Measurements from ENCODE around the gene KIRREL1.
A peak's percentile ranks its signal among the peaks of the same experiment; 100 is the strongest.
"Not testable (repeated sequence)": the region's sequence is repeated elsewhere in the genome, so short reads cannot be mapped to it uniquely, and the experiment has no call there.

KIRREL1 gene

DNA sequence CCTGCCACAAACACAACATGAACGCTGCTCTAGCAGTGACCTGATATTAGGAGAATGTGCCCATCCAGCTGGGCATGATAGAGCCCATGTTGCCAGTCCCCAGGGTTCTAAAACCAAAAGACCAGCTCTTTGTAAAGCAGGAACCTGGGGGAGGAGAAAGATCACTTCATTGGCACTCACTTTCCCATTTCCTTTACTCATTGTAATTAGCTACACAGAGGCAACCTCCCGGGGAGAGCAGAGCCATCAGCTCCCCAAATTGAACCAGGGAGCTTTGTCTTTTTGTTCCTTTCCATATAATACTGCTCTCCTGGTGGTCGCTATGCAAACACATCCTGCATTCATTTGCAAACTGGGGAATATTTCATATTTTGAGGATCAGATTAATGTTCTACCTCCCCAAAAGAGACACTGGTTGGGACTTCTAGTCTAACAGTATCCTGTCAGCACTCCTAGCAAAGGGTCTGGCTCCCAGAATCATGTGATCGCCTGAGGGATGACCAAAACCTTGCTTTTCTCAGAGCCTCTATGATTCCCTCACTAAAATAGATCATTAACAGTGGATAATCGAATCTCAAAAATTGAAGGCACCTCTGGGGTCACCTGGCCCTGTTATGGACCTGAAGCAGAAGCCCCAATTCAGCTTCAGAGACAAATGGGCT, 110.5 kb downstream of the KIRREL1 start:
- DNase-seq (ENCODE audit: low read depth in 2 of 3, low spot score in 1 of 3): no peak

DNA sequence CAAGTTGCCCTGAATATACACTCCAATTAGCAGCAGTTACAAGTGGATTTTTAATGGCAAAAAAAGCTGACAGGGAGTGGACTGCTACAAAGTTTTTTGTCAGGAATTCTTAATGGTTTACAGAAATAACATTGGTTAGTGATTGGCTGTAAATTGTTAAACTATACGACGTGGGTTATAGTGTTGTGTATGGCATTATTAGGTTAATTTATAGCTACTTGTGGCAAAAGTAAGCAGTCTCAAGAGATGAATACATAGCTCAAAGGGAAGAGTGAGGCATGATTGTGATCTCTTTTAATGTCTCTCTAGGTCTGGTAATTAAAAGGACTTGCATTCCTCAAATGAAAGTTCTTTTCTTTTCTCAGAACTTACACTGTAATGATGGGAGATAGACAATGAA, 111.4 kb downstream of the KIRREL1 start:
- no peak for DNase-seq (ENCODE audit: low read depth in 2 of 3, low spot score in 1 of 3)

DNA sequence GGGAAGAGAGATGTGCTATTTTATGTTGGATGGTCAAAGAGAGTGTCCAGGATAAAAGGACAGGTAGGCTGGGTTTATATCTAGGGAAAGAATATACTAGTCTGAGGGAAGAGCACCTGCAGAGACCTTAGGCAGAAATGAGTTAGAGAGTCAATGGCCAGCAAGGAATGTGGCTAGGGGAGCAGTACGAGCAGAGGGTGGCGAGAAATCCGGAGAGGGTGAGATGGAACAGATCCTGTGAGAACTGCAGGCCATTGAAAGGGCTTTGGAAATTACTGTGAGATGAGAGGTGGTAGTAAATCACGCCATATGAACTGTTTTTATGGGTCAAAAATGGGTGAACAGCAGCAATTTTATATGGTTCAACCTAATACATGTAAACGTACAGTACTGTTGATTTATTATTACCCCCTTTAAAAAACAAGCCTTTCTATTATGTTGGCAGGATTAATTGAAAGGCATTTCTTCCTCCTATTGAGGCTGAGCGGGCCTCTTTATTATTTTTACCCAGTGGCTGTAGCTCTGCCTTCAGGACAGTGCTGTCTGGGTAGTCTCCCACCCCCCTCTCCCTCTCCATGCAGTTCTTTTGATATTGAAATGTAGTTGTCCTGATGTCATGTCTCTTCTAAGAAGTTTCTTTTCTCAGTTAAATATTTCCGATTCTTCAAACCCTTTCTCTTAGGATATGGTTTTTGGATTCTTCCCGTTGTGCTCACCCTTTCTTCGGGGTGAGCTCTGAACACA, 112.1 kb downstream of the KIRREL1 start:
- DNase-seq (ENCODE audit: low read depth in 2 of 3, low spot score in 1 of 3): no peak

DNA sequence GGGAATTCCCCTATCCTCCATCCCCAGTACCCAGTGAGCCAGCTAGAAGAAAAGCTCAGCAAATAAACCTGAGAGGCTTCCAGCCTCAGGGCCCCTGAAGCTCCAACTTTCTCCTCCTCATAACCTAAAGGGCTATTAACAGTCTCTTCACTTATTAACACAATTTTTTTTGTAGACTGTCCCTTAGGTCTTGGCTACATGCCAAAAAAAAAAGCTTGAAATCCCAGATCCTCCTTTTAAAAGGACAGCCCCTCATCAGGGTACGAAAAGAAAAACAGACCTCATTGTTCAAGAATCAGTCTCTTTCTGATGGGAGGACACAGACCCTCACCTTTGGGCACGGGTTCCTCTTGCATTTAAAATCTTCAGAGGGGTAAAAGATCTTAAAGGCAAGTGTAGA, 114.5 kb downstream of the KIRREL1 start:
- DNase-seq (ENCODE audit: low read depth in 2 of 3, low spot score in 1 of 3): no peak

DNA sequence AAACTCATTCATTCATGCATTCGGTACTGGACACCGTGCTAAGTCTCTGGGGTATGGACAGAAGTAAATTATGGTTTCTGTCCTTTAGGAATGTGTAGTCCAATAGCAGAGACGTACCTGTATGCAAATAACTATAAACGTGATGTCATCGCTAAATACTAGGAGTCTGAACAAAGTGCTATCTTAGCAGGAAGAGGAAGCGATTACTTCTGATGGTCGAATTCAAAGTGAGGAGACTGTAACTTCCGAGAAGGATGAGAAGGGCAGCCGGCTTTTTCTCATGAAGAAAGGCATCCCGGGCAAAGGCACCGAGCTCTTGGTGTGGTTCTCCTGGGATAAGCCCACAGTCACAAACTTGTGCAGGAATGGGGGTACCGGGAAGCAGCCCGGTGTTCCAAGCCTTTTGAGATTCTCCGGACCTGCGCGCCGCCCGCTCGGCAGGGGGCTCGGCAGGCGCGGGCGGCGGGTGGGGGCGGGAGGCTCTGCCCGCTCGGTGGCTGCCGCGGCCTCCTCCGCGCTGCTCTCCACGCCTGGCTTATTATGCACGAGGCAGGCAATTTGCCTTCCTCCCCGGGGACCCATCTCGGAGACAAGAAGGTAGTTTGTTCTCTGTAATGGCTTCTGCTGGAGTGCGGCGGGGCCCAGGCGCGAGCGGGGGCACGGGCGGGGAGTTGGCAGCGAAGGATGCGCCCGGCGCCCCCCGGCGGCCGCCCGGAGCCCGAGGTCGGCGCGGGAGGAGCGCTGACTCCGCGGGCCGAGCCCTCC, 119.7 kb downstream of the KIRREL1 start:
- peak in 2 of 3 donors; percentile 9 to 19 for DNase-seq (ENCODE audit: low read depth in 2 of 3, low spot score in 1 of 3)

DNA sequence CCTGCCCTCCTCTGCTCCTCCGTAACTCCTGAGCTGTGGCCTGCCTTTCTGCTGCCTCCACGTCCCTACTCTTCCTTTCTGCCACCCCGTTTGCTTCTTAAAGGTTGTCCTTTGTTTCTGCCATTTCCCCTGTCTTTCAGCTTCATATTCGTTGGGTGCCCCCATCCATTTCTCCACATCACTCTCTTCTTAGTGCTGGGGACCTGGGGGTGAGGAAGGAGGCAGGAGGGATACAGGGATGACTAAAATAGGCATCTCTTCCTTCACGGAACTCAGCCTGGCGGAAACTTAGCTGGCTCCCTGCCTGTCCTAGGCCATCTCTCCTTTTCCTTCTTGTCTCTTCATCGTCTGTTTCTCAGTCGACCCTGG, 120.3 kb downstream of the KIRREL1 start:
- no peak for DNase-seq (ENCODE audit: low read depth in 2 of 3, low spot score in 1 of 3)

DNA sequence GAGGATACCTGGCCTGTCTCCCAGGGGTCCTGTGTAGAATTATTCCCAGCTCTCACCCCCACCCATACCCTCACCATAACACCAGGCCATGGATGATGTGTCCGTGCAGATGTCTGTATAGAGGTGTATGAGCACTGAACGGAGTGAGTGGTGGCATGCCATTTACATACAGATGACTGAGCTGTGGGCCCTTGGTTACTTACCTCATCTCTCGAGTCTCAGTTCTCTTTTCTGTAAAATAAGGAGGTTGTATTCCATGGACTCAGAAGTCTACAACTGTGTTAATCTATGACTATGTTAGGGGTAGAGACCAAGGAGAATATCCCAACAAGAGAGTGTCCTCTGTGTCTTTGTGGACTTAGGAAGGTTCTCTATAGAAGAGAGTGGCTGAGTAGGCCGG, 121.7 kb downstream of the KIRREL1 start:
- DNase-seq (ENCODE audit: low read depth in 2 of 3, low spot score in 1 of 3): no peak

DNA sequence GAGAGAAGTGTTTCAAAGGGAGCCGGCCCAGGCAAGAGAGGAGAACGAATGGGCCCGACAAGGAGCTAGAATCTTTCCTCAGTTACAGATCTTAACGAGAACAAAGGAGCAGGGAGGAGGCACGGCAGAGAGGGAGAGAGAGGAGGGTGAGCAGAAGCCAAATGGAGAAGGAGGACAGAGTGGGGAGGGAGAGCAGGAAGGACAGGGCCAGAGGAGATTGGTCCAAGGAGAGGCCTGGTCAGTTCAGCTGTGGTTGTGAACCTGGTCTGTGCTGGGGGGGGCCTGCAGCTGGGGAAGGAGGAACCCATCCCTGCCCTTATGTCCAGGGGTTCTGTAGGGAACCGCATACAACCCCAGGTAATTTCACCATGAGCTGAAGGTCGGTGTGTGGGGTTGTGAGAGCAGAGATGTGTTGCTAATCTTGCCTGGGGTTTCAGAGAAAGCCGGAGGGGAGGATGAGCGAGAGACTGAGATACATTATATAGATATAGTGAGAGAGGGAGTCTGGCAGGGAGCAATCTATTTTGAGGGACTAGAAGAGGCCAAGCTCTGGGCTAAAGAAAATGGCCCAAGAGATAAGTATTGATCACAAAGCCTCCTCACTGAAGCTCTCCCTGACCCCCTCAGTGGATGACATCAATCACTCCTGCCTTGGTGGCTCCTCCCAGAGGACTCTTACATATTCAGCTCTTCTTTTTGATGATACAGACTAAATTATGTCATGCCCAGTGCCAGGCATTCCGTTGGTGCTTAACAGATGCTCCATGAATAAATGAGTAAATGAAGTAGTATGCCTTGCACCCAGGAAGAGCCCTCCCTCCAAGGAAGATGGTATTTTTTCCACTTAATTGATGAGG, 123.1 kb downstream of the KIRREL1 start:
- DNase-seq (ENCODE audit: low read depth in 2 of 3, low spot score in 1 of 3): no peak

DNA sequence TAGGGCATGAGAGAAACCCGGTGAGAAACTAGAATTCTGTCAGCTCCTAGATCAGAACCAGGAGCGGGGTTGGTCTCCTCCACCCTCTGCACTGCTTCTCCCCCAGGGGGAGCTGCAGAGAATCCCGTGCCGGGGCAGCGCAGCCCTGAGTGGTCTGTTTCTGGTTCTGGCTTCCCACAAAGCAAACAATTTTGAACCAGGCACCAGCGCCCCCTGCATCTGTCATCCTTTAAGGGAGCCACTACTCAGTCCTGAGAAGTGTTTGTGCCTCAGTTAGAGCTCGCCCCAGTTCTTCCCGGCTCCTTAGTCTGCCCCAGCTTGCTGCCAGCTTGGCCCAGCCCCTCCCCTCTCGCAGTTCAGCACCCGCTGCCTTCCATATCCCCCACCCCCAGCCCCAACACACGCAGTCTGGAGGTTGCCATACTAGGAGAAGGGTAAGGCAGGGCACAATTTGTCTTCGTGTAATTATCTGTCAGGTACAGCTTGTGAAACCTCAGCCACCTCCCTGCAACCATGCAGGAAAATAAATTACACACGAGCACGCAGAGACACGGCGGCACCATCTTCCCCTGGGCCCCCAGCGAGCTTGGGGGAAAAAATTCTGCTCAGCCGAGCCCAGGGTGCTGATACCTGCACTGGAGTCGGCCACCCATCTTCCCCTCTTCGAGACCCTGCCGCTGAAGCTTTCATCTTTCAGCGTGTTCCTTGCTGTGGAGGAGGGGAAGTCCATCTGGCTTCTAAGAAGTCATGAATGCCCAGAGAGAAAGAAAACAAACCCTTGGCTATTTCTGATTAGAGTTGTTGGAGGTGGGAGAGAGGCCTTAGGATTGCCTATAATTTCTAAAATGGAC, 124.6 kb downstream of the KIRREL1 start:
- DNase-seq (ENCODE audit: low read depth in 2 of 3, low spot score in 1 of 3): no peak

DNA sequence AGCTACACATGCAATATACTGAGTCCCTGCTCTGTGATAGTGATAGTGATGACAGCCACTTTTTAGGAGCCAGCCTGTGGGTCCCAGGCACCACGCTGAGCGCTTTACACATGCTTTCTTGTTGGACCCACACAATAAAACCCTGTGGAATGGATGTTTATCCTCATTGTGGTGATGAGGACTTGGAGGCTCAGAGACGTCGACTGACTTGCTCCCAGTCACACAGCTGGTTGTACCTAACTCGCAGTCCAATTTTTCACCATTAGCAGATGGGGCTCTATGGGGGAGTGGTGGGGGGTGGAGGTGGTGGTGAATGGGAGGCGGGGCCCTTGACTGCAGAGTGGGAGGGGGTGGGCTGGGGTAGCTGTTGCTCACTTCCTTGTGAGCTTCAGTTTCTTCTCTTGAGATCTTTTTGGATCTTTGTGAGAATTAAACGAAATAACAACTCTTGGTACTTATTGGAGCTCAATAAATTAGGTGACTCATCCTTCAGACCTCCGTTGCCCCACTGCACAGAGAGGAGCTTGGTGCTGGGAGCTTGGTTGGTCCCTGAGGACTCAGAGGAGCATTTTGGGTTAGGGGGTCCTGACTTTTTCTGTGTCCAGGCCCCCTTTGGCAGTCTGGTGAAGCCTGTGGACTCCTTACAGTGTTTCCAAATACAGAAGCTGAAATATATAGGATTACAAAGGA, 125.4 kb downstream of the KIRREL1 start:
- DNase-seq (ENCODE audit: low read depth in 2 of 3, low spot score in 1 of 3): no peak

DNA sequence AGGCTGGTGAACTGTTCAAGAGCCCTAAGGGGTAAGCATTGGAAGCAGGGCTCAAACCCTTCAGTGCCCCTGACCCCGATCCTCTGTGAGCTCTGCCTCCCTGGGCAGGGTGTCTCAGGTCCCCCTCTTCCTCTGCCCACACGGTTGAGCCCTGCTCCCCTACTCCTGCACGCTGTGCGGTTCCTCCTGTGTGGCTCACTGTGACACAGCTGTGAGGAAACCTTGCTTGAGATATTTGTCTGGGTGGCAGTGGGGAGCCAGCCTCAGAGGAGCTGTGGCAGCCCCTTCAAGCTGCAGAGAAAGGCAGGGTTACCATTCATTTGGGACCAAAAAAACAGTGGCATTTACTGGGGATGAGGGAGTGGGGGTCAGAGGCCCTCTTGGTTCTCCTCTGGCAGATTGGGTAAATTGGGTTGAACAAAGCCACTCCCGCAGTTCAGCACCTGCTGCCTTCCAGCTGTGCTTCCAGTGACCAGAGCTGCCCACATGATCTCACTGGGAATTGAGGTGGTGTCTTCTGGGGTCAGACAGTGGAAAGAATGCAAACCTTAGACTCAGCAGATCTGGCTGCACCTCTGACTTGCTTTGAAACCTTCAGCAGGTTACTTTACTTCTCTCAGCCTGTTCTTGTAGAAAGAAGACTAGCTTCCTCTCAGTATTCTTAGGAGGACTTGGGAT, 126.7 kb downstream of the KIRREL1 start:
- DNase-seq (ENCODE audit: low read depth in 2 of 3, low spot score in 1 of 3): no peak

DNA sequence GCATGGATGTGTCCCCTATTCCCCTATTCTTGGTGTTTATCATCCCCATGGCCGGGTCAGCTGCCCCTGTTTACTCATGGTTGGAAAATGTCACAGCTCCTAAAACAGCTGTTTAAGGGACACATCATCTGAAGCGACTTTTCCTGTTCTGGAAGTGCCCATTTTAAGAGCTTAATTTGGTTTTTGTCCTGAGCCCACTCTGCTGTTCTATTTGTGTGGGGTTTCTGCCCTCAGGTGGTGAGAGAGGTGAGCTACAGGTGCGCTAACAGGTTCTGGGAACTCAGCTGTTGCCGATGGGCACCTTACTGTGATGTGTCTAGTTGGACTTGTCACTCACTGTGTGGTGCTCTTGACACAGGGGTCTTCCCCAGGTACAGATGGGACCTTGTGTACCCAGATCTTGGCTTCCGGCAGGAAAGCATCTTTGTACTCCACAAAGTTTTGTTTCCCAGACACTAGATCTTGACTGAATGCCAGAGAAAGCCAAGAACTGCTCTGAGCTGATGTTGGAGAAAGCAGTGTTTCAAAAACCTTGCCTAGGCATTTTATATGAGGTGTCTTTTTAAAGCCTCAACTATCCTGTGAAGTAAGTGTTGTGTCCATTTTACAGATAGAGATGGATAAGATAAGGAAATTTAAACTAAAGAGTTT, 128.3 kb downstream of the KIRREL1 start:
- DNase-seq (ENCODE audit: low read depth in 2 of 3, low spot score in 1 of 3): peak in 1 of 3 donors; percentile 18

DNA sequence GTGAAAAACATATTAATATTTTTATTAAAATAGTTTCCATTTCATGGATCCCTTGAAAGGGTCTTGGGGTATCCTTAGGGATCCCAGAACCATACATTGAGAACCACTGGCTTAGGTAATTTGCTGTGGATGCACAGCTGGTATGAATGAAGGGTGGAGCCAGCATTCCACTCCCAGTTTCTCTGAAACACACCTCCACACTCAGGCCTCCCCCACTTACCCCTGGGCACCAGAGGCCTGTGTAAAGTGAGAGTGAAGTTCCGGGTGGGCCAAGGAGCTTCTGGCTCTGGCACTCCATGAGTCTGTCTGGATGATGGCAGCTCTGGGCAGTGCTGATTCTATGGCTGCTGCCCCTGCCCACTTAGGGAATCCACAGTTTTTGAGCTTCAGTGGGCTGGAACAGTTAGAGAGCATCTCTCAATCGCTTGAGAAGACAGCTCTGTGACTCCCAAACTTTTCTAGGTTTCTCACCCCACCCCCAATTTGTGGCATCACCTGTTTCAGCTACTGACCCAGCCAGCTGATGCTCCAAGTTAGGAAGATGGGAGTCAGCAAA, 129.5 kb downstream of the KIRREL1 start:
- DNase-seq (ENCODE audit: low read depth in 2 of 3, low spot score in 1 of 3): no peak

DNA sequence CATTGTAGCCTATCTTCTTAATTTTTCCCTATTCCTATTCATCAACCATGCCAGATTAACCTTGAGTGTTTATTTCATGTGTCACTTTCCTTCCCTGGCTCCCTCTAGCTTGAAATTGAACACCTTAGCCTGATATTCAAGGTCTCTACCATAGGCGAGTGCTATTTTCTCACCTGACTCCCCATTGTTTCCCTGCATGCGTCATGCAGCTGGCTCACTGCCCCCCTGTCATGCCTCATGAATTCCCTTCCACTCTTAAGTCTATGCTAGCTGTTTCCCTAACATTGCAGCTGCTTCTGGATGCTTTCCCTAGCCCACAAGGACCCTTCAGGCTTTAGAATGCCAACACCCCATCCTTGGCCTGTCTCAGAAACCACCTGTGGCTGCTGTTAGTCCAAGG, 130.6 kb downstream of the KIRREL1 start:
- no peak for DNase-seq (ENCODE audit: low read depth in 2 of 3, low spot score in 1 of 3)

DNA sequence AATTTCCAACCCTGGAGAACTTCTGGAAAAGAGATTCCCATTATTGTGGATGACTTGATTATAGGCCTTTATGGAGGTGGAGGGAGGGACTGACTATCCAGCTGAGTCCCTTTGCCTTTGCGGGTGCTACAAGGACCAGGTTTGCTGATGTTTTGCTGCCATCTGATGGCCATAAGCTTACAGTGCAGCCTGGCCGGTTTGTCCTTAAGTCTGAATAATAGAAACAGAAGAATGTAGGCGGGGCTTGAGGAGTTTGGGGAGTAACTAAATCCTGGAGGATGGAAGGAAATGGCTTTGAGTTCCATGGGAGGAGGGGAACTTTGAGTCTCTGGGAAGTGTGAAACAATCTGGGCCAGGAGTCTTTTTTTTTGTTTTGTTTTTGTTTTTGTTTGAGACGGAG, 131.6 kb downstream of the KIRREL1 start:
- DNase-seq (ENCODE audit: low read depth in 2 of 3, low spot score in 1 of 3): peak; percentile 47 to 78 (median 54)

DNA sequence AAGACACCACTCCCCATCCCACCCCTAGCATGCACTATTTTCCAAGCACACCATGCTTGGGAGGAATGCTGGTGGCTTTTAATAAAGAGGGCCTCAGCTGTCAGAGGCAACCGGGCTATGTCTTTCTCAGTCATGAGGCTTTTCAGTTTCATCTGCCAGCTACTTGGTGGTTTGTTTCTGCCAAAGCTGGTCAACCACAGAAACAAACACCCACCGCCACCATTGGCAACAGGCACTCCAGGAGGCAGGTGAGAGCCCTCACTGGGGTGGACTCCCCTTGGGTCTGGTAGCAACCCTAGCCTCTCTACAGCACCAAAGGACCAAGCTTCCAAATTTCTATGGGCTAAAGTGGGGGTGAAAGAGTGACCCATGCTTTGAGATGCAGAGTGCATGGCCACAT, 133.0 kb downstream of the KIRREL1 start:
- DNase-seq (ENCODE audit: low read depth in 2 of 3, low spot score in 1 of 3): no peak

DNA sequence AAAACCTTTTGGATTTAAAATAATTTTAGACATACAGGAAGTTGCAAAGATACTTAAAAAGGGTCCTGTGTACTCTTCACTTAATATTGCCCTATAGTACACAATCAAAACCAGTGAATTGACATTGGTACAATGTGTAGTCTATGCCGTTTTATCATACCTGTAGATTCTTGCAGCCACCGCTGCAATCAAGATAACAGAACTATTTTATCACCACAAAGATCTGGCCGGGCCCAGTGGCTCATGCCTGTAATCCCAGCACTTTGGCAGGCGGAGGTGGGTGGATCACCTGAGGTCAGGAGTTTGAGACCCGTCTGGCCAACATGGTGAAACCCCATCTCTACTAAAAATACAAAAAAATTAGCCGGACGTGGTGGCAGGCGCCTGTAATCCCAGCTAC, 135.1 kb downstream of the KIRREL1 start:
- not testable (repeated sequence) for DNase-seq (ENCODE audit: low read depth in 2 of 3, low spot score in 1 of 3)

DNA sequence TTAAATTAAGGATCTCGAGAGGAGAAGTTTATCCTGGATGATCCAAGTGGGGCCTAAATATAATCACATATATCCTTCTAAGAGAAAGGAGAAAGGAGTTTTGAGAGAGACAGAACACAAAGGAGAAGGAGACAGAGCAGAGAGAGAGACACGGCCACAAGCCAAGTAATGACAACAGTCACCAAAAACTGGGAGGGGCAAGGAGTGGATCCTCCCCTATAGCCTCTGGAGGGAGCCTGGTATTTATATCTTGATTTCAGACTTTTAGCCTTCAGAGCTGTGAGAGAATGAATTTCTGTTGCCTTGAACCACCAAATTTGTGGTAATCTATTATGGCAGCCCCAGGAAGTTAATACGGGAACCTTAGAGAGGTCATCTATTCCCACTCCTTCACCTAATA, 137.8 kb downstream of the KIRREL1 start:
- DNase-seq (ENCODE audit: low read depth in 2 of 3, low spot score in 1 of 3): no peak

Measured in stimulated activated CD4-positive, alpha-beta T cell treated with anti-CD3 and anti-CD28 coated beads, Interleukin-12 subunit alpha, Interleukin-12 subunit beta, amount 100 ng/mL, for 48 hours (primary cell).